ENCODE data around the gene TTC17. TPM values are rescaled to one million over a fixed set of nuclear protein-coding genes. Genes with fewer than 3 reads are reported as not detected.
A peak's percentile ranks its signal among the peaks of the same experiment; 100 is the strongest.
"Not testable (repeated sequence)": the region's sequence is repeated elsewhere in the genome, so short reads cannot be mapped to it uniquely, and the experiment has no call there.

TTC17 gene
- total RNA-seq, 1 donor from 2014 or later = 60.3 TPM

- no peak for DNase-seq (ENCODE audit: low spot score in 2 of 2)
- intact Hi-C loops (cut with DNase I) = no loop called here
- H3K4me3 ChIP-seq = no peak overlapping the region
- no peak for TF ChIP-seq CTCF (IDR thresholded peaks at IDR 0.05)
- H3K27ac ChIP-seq = no peak overlapping the region
- H3K4me1 ChIP-seq = no peaks in the 10 kb centered on the region
- H3K36me3 ChIP-seq = peaks cover 85 to 95% of the 10 kb centered on the region in 2 donors
- H3K27me3 ChIP-seq = no peaks in the 10 kb centered on the region
- H3K9me3 ChIP-seq = no peaks in the 10 kb centered on the region
Observed at GRCh38 chr11:43328482-43328881, 30.2 kb upstream of the TTC17 start.

- H3K36me3 ChIP-seq = peaks cover 28 to 58% of the 10 kb centered on the region in 2 donors
- H3K4me1 ChIP-seq = no peaks in the 10 kb centered on the region
- no peaks in the 10 kb centered on the region for H3K27me3 ChIP-seq
- intact Hi-C loops (cut with DNase I) = no loop called here
- no peak overlapping the region for H3K4me3 ChIP-seq
- H3K9me3 ChIP-seq = no peaks in the 10 kb centered on the region
- no peak for TF ChIP-seq CTCF (IDR thresholded peaks at IDR 0.05)
- no peak for DNase-seq (ENCODE audit: low spot score in 2 of 2)
- H3K27ac ChIP-seq = no peak overlapping the region
Observed at GRCh38 chr11:43341159-43341558, 17.6 kb upstream of the TTC17 start.

- DNase-seq (ENCODE audit: low spot score in 2 of 2); H3K27me3 ChIP-seq; H3K36me3 ChIP-seq; intact Hi-C loops (cut with DNase I); H3K27ac ChIP-seq; H3K4me1 ChIP-seq; H3K9me3 ChIP-seq; H3K4me3 ChIP-seq: not testable (repeated sequence)
Observed at GRCh38 chr11:43351426-43351825, 7.3 kb upstream of the TTC17 start.

- H3K27ac ChIP-seq = no peak overlapping the region
- H3K27me3 ChIP-seq = no peaks in the 10 kb centered on the region
- no peak for DNase-seq (ENCODE audit: low spot score in 2 of 2)
- H3K9me3 ChIP-seq = no peaks in the 10 kb centered on the region
- no peaks in the 10 kb centered on the region for H3K36me3 ChIP-seq
- no peak overlapping the region for H3K4me3 ChIP-seq
- peaks cover 0 to under 1% of the 10 kb centered on the region in 2 donors for H3K4me1 ChIP-seq
- no peak for TF ChIP-seq CTCF (IDR thresholded peaks at IDR 0.05)
- intact Hi-C loops (cut with DNase I) = no loop called here
Observed at GRCh38 chr11:43354311-43354710, 4.4 kb upstream of the TTC17 start.

GRCh38 chr11:43356336-43356735 is 2.4 kb upstream of the TTC17 start:
- H3K4me1 ChIP-seq = peaks cover 6 to 13% of the 10 kb centered on the region in 2 donors
- intact Hi-C loops (cut with DNase I) = no loop called here
- no peaks in the 10 kb centered on the region for H3K9me3 ChIP-seq
- no peaks in the 10 kb centered on the region for H3K36me3 ChIP-seq
- H3K27me3 ChIP-seq = no peaks in the 10 kb centered on the region
- no peak for DNase-seq (ENCODE audit: low spot score in 2 of 2)
- no peak for TF ChIP-seq CTCF (IDR thresholded peaks at IDR 0.05)
- no peak overlapping the region for H3K27ac ChIP-seq
- no peak overlapping the region for H3K4me3 ChIP-seq

- Histone ChIP-seq H3K27me3 (no peaks in the 10 kb centered on the region), H3K9me3 (no peaks in the 10 kb centered on the region), H3K4me1 (peaks cover 6 to 13% of the 10 kb centered on the region in 2 donors), H3K27ac (peak overlapping the region; percentile 92 to 94), H3K36me3 (peaks cover 0 to 6% of the 10 kb centered on the region in 2 donors), H3K4me3 (peak overlapping the region; percentile 92 to 100)
- TF ChIP-seq CTCF (IDR thresholded peaks at IDR 0.05) = no peak
- intact Hi-C loops (cut with DNase I) = loop anchor here (2.0 kb wide), 1 partner anchor 46 kb away; no protein-coding TSS in a partner anchor
- no peak for DNase-seq (ENCODE audit: low spot score in 2 of 2)
Observed at GRCh38 chr11:43358279-43358800, 380 bp upstream of the TTC17 start.
